GM10266 (cell line): ENCODE data around the gene RASA3.

Experiments used
- DNase-seq: peaks from one replicate; pipeline ENCODE4 v3.0.0; 2012; ENCODE audit errors: extremely low spot score
- CTCF ChIP-seq: IDR thresholded peaks from 2 replicates; pipeline ENCODE4 v1.5.1; 2012; ENCODE audit warnings: mild to moderate bottlenecking, low read depth; ENCODE audit not compliant: control insufficient read depth, insufficient read depth; ENCODE audit errors: missing control alignments

The RASA3 gene

GRCh38 chr13:114107686-114108081 is 24.7 kb downstream of the RASA3 start:
- no peak for TF ChIP-seq CTCF
- DNase-seq: no peak

DNA sequence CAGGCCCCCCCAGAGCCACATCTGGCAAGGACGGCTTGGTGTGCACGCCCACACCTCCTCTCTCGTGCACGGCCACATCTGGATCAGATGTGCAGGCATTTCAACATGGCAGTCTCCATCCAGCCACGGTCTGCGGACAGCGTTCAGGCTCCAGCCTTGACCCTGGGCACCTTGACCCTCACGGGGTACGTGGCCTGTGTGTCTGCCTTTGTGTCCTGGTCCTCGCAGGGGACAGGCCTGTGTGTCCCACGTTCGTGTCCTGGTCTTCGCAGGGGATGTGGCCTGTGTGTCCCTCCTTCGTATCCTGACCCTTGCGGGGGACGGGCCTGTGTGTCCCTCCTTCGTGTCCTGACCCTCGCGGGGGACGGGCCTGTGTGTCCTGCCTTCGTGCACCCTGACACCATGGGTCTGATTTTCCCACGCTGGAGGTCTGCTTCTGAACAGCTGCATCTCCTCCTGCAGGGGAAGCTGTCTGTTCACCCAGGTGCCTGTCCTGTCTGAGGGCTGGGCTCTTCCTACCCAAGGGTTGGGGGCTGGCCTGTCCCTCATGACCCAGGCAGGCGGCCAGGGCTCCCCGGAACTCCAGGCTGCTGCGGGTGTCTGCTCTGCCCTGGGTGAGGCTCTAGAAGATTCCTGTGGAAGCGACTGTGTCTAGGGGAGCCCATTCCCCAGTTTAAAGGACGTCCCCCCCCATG is 25.3 kb downstream of the RASA3 start:
- DNase-seq: no peak
- TF ChIP-seq CTCF: no peak

- TF ChIP-seq CTCF: no peak
- DNase-seq: no peak
These were observed 25.9 kb downstream of the RASA3 start for GRCh38 chr13:114106526-114106925.

- TF ChIP-seq CTCF: no peak
- DNase-seq: no peak
These were observed 26.8 kb downstream of the RASA3 start for GRCh38 chr13:114105521-114106225.

DNA sequence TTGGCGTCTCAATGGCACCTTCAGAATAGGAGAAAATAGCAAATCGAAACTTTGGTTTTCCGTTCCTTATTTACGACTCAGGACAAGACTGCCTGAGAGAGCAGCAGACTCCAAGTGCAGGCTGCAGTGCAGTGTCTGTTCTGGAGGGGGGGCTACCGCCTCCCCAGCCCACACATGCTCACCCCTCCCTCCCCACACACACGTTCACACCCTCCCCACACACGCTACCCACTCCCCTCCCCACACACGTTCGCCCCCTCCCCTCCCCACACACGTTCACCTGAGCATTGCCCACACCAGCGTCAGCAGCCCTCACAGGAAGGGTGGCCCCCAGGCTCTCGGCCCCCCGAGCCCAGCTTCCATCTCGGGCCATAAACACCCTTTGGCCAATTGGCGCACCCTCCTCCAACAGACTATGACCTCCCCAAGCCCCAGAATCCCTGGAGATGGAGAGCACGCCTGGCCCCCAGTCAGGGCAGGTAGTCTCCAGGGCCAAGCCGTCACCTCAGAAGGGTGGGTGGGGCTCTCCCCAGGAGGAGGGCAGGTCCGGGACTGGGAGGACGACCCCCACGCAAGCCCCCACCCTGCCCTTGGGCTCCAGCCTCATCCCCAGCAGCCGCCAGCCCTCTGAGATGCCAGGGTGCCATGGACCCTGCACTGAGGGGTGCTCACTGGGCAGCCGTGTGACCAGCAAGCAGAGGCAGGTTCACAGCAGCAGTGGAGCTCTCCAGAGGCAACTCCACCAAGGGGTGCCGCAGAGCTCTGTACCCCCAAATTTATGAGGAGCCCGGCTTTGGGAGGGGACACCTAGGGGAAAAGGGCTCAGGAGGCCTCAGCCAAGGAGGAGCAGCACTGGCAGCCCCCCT is 27.5 kb downstream of the RASA3 start:
- TF ChIP-seq CTCF: no peak
- no peak for DNase-seq

GRCh38 chr13:114103801-114104654 is 28.4 kb downstream of the RASA3 start:
- no peak for DNase-seq
- no peak for TF ChIP-seq CTCF

GRCh38 chr13:114103289-114103621 is 29.2 kb downstream of the RASA3 start:
- DNase-seq: peak; percentile 51
